GM12878 (cell line): ENCODE measurements around the gene PRKAG2. TPM values are rescaled to one million over a fixed set of nuclear protein-coding genes. Genes with fewer than 3 reads are reported as not detected.

Experiments used
- ATAC-seq: fragments of 200-7000 bp; cut with Tn5 transposase; 3 replicates; pipeline ENCODE4 v1.9.1; 2020; ENCODE audit warnings: mild to moderate bottlenecking, moderate library complexity
- BruUV-seq: library from RNA; stranded (reverse); fragments of 400-500 nt; replicated peaks from 2 replicates; lab custom pipeline; 2021; lab: Mats Ljungman, UMichigan
- CTCF ChIA-PET: fragments of 300-600 bp; sonication (Branson Sonifier 250); formaldehyde crosslinking; extraction: SDS; loops from one replicate; lab custom pipeline; 2021; ENCODE audit warnings: inconsistent platforms; lab: Yijun Ruan, JAX
- POLR2A ChIA-PET: fragments of 350-600 bp; formaldehyde crosslinking; extraction: SDS; loops from one replicate; lab custom pipeline; 2021; ENCODE audit warnings: inconsistent platforms; lab: Charles Lee
- RAD21 ChIA-PET: fragments of 300-600 bp; sonication (Branson Sonifier 250); formaldehyde crosslinking; loops from one replicate; lab custom pipeline; 2023; ENCODE audit warnings: antibody characterized with exemption; ENCODE audit not compliant: unreplicated experiment; lab: Charles Lee
- SMC1A ChIA-PET: fragments of 300-600 bp; sonication (Branson Sonifier 250); formaldehyde crosslinking; loops from one replicate; lab custom pipeline; 2023; ENCODE audit not compliant: unreplicated experiment, uncharacterized antibody; lab: Charles Lee
- DNase-seq: peaks from one replicate; pipeline ENCODE4 v3.0.0-alpha.2; 2011; ENCODE audit warnings: low read depth, low spot score
- FAIRE-seq: peaks from 3 replicates; lab custom pipeline; 2011; peaks lifted over from hg19 to GRCh38; lab: Jason Lieb, UNC
- H2AFZ ChIP-seq: 2 replicates; pipeline ENCODE4 v1.6.0; 2011; ENCODE audit warnings: low read depth, low read length, control low read depth; ENCODE audit not compliant: control insufficient read depth
- H3K27ac ChIP-seq: 2 replicates; pipeline ENCODE4 v1.5.1; 2011; ENCODE audit warnings: control low read depth; ENCODE audit not compliant: control insufficient read depth, insufficient read depth
- H3K27me3 ChIP-seq, 2 experiments: replicated peaks in 1 of 2; 2 replicates each; pipeline versions ENCODE4 v1.6.0 to v1.6.1; 2011; ENCODE audit warnings: low read length in 1 of 2; ENCODE audit not compliant: control insufficient read depth in 2 of 2, insufficient read depth in 2 of 2
- H3K36me3 ChIP-seq, 2 experiments: 2 replicates each; pipeline ENCODE4 v1.5.1; 2011; ENCODE audit warnings: low read length in 1 of 2; ENCODE audit not compliant: control insufficient read depth in 2 of 2, insufficient read depth in 2 of 2
- H3K4me1 ChIP-seq: 2 replicates; pipeline ENCODE4 v1.6.1; 2011; ENCODE audit warnings: mild to moderate bottlenecking, low read length, moderate library complexity, mixed read lengths; ENCODE audit not compliant: control insufficient read depth, insufficient read depth
- H3K4me2 ChIP-seq: 2 replicates; pipeline ENCODE4 v1.6.0; 2011; ENCODE audit warnings: control low read depth; ENCODE audit not compliant: control insufficient read depth, insufficient read depth
- H3K4me3 ChIP-seq: fragments of 200-600 bp; sonication (generic); 2 replicates; pipeline ENCODE4 v1.5.1; 2016
- H3K79me2 ChIP-seq: 2 replicates; pipeline ENCODE4 v1.6.0; 2011; ENCODE audit warnings: low read length; ENCODE audit not compliant: control insufficient read depth, insufficient read depth
- H3K9ac ChIP-seq: 2 replicates; pipeline ENCODE4 v1.8.0; 2011; ENCODE audit warnings: low read length, control low read depth, mixed read lengths; ENCODE audit not compliant: control insufficient read depth, insufficient read depth
- H3K9me3 ChIP-seq: replicated peaks from 3 replicates; pipeline ENCODE4 v1.5.1; 2011; ENCODE audit warnings: mild to moderate bottlenecking, low read length; ENCODE audit not compliant: control insufficient read depth, insufficient read depth
- H4K20me1 ChIP-seq: 2 replicates; pipeline ENCODE4 v1.6.0; 2011; ENCODE audit not compliant: control insufficient read depth, insufficient read depth
- ASH2L ChIP-seq: fragments of 300-600, 200-600 bp; sonication (generic); IDR thresholded peaks from 2 replicates; pipeline ENCODE4 v1.6.1; 2017; ENCODE audit warnings: low read depth, mild to moderate bottlenecking, borderline replicate concordance
- IKZF1 ChIP-seq: fragments of 450-650 bp; conservative IDR thresholded peaks from 2 replicates; pipeline ENCODE4 v1.6.1; 2017; ENCODE audit warnings: antibody characterized with exemption, mild to moderate bottlenecking
- JUNB ChIP-seq: IDR thresholded peaks from 2 replicates; pipeline ENCODE4 v1.6.1; 2016; ENCODE audit warnings: antibody characterized with exemption, mild to moderate bottlenecking
- JUND ChIP-seq: IDR thresholded peaks from 2 replicates; pipeline ENCODE4 v1.6.1; 2012; ENCODE audit warnings: low read depth, mild to moderate bottlenecking, low read length, improper control_type of control experiment, moderate library complexity
- KLF5 ChIP-seq: fragments of 450-650 bp; IDR thresholded peaks from 2 replicates; pipeline ENCODE4 v1.6.1; 2014; ENCODE audit warnings: mild to moderate bottlenecking; ENCODE audit not compliant: partially characterized antibody
- SMAD5 ChIP-seq: IDR thresholded peaks from 2 replicates; pipeline ENCODE4 v1.6.1; 2016; ENCODE audit warnings: antibody characterized with exemption, low read depth
- SRF ChIP-seq, 2 experiments: IDR thresholded peaks; 2 replicates each; pipeline ENCODE4 v1.6.1; 2011; ENCODE audit warnings: low read depth in 2 of 2, low read length in 2 of 2, mild to moderate bottlenecking in 1 of 2, moderate library complexity in 1 of 2
- SUPT20H ChIP-seq: IDR thresholded peaks from 2 replicates; pipeline ENCODE4 v1.6.1; 2011; ENCODE audit warnings: low read depth, mild to moderate bottlenecking, low read length, moderate library complexity, borderline replicate concordance; ENCODE audit not compliant: control insufficient read depth
- USF2 ChIP-seq: IDR thresholded peaks from 2 replicates; pipeline ENCODE4 v1.6.1; 2011; ENCODE audit warnings: low read depth, low read length, improper control_type of control experiment, borderline replicate concordance
- YBX1 ChIP-seq: fragments of 450-650 bp; IDR thresholded peaks from 2 replicates; pipeline ENCODE4 v1.6.1; 2016; ENCODE audit warnings: antibody characterized with exemption
- WGBS: methylation state at CpG from one replicate; pipeline ENCODE4 v1.1.6; 2016; ENCODE audit warnings: low lambda C conversion rate; ENCODE audit not compliant: insufficient replicate concordance, insufficient coverage; ENCODE audit errors: missing lambda C conversion rate; 5-methylcytosine and 5-hydroxymethylcytosine counted together
- in situ Hi-C: fragments of 300-500 bp; cut with MboI; formaldehyde crosslinking; loops from 9 replicates; pipeline ENCODE4 v1.14.3; 2018; ENCODE audit warnings: mixed read lengths
- intact Hi-C: fragments of 100-400 bp; cut with micrococcal nuclease; formaldehyde crosslinking; loops from one replicate; pipeline ENCODE4 v1.14.2; 2022; ENCODE audit not compliant: unreplicated experiment
- polyA plus RNA-seq, 11 experiments: library from polyadenylated mRNA; depleted of rRNA in 4 of 11; unstranded in 6 of 11; stranded (reverse) in 5 of 11; fragments of >200 nt; fragmentation: Nextera tagmentation in 4 of 11; fragmentation: Illumina TruSeq in 1 of 11; extraction: Ambion mirVana in 4 of 11; extraction: Trizol in 1 of 11; gene quantifications; 1 replicate in 1 of 11; 2 replicates in 10 of 11; pipeline versions ENCODE4 v1.2.1 to v1.2.3, GENCODE V29; 2011 to 2016; ENCODE audit warnings: inconsistent platforms in 2 of 11, missing spikeins in 2 of 11, low read depth in 1 of 11
- total RNA-seq, 4 experiments: library from RNA; depleted of rRNA in 3 of 4; stranded (reverse); fragments of >200 nt in 3 of 4; fragmentation: Illumina TruSeq in 1 of 4; extraction: Trizol in 1 of 4; gene quantifications; 2 replicates each; pipeline versions ENCODE4 v1.2.1 to v1.2.3, GENCODE V29; 2013 to 2021
- TF ChIP-seq, protein P1 (sequence below): IDR thresholded peaks from 2 replicates; pipeline ENCODE4 v1.6.1; 2011; ENCODE audit warnings: mild to moderate bottlenecking, low read depth, low read length, moderate library complexity; ENCODE audit not compliant: insufficient replicate concordance
- TF ChIP-seq, protein P2 (sequence below): fragments of 450-650 bp; IDR thresholded peaks from 2 replicates; pipeline ENCODE4 v1.6.1; 2016; ENCODE audit warnings: mild to moderate bottlenecking

Gene PRKAG2
- total and polyA plus RNA-seq, 10 of the 15 experiments (the other 5 are each of a cell fraction or from before 2014, with no cell fraction given) = 3.4 to 8.9 (median 6.8) TPM

- ChIA-PET CTCF (no interaction called here), SMC1A (no interaction called here)
- 51% methylated on average over 4 of the region's 4 CpGs for WGBS
- H3K4me3 ChIP-seq = no peak overlapping the region
- no peak overlapping the region for H2AFZ ChIP-seq
- intact Hi-C loops (no loop called here), in situ Hi-C loops (no loop called here)
- no peak for ATAC-seq
- H3K4me1 ChIP-seq = no peaks in the 10 kb centered on the region
- no peak overlapping the region for H3K9ac ChIP-seq
- H3K27me3 ChIP-seq = peaks cover 0 to 1% of the 10 kb centered on the region in 2 experiments; a peak in 2 of 4 replicates
- TF ChIP-seq, protein P1, sequence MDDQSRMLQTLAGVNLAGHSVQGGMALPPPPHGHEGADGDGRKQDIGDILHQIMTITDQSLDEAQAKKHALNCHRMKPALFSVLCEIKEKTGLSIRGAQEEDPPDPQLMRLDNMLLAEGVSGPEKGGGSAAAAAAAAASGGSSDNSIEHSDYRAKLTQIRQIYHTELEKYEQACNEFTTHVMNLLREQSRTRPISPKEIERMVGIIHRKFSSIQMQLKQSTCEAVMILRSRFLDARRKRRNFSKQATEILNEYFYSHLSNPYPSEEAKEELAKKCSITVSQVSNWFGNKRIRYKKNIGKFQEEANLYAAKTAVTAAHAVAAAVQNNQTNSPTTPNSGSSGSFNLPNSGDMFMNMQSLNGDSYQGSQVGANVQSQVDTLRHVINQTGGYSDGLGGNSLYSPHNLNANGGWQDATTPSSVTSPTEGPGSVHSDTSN = no peak
- TF ChIP-seq KLF5 (no peak), JUND (no peak), IKZF1 (no peak), ASH2L (no peak)
- TF ChIP-seq, all 136 proteins: peak for 0
- POLR2A ChIA-PET = no interaction called here
- Histone ChIP-seq H3K36me3 (no peaks in the 10 kb centered on the region), H3K27ac (no peak overlapping the region), H4K20me1 (no peaks in the 10 kb centered on the region), H3K79me2 (no peaks in the 10 kb centered on the region), H3K4me2 (no peak overlapping the region), H3K9me3 (no peaks in the 10 kb centered on the region)
- RAD21 ChIA-PET = no interaction called here
- BruUV-seq = no TSS peak
- DNase-seq (no peak), FAIRE-seq (no peak)
Observed at GRCh38 chr7:151896086-151896485, 19.2 kb upstream of the PRKAG2 start.

GRCh38 chr7:151895631-151896031 is 18.7 kb upstream of the PRKAG2 start:
- in situ Hi-C loops (no loop called here), intact Hi-C loops (no loop called here)
- FAIRE-seq (no peak), ATAC-seq (no peak), DNase-seq (no peak)
- Histone ChIP-seq H3K9me3 (no peaks in the 10 kb centered on the region), H3K27ac (no peak overlapping the region), H3K4me1 (no peaks in the 10 kb centered on the region), H3K4me2 (no peak overlapping the region), H3K79me2 (no peaks in the 10 kb centered on the region), H3K36me3 (no peaks in the 10 kb centered on the region), H3K27me3 (peaks cover 0 to 1% of the 10 kb centered on the region in 2 experiments; a peak in 2 of 4 replicates), H4K20me1 (no peaks in the 10 kb centered on the region), H2AFZ (no peak overlapping the region), H3K9ac (no peak overlapping the region), H3K4me3 (no peak overlapping the region)
- 63% methylated on average over 10 of the region's 10 CpGs for WGBS
- ChIA-PET CTCF (no interaction called here), POLR2A (no interaction called here), RAD21 (no interaction called here), SMC1A (no interaction called here)
- BruUV-seq = no TSS peak
- TF ChIP-seq SMAD5 = no peak
- no peak for TF ChIP-seq SRF (IDR thresholded peaks at IDR 0.05; ENCODE audit: low read depth in 2 of 2, low read length in 2 of 2)
- no peak for TF ChIP-seq SUPT20H
- TF ChIP-seq USF2 = no peak
- no peak for TF ChIP-seq JUNB
- TF ChIP-seq, protein P2, sequence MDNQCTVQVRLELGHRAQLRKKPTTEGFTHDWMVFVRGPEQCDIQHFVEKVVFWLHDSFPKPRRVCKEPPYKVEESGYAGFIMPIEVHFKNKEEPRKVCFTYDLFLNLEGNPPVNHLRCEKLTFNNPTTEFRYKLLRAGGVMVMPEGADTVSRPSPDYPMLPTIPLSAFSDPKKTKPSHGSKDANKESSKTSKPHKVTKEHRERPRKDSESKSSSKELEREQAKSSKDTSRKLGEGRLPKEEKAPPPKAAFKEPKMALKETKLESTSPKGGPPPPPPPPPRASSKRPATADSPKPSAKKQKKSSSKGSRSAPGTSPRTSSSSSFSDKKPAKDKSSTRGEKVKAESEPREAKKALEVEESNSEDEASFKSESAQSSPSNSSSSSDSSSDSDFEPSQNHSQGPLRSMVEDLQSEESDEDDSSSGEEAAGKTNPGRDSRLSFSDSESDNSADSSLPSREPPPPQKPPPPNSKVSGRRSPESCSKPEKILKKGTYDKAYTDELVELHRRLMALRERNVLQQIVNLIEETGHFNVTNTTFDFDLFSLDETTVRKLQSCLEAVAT = no peak
- no peak for TF ChIP-seq YBX1
- TF ChIP-seq ASH2L = no peak
